ENCODE data around the gene PRDX3. TPM values are rescaled to one million over a fixed set of nuclear protein-coding genes. Genes with fewer than 3 reads are reported as not detected.
A peak's percentile ranks its signal among the peaks of the same experiment; 100 is the strongest.

PRDX3 gene
- total and polyA plus RNA-seq, 7 experiments from 2014 or later = 11.7 to 120 (median 36.7) TPM

GRCh38 chr10:119211625-119212441 lies 33.2 kb upstream of the PRDX3 start:
- Mint-ChIP-seq H3K36me3 (peaks cover 0 to 10% (median 0%) of the 10 kb centered on the region in 5 donors), H3K27me3 (no peaks in the 10 kb centered on the region), H3K27ac (peak overlapping the region; percentile 86 to 97 (median 95)), H3K4me1 (peaks cover 53 to 73% (median 69%) of the 10 kb centered on the region in 7 donors), H3K9me3 (no peaks in the 10 kb centered on the region), H3K4me3 (peak overlapping the region; percentile 73 to 87 (median 81))
- intact Hi-C loops (cut with micrococcal nuclease) = loop anchor here in 1 of 2 donors (1.0 kb wide), 1 partner anchor 513 kb away; no protein-coding TSS in a partner anchor
- no peaks in the 10 kb centered on the region for H3K36me3 ChIP-seq (ENCODE audit: control insufficient read depth in 2 of 3, insufficient read depth in 3 of 3, low read length in 3 of 3)
- DNase-seq = peak in 7 of 9 donors; percentile 41 to 77 (median 66)
- POLR2A ChIA-PET = interaction anchor here (0.6 to 7.3 kb wide), 8 partner anchors 10 to 289 kb away, joined by 3 to 65 read pairs (median 4); no protein-coding TSS in a partner anchor
- no peaks in the 10 kb centered on the region for H3K27me3 ChIP-seq (ENCODE audit: control insufficient read depth in 2 of 2, insufficient read depth in 2 of 2, low read length in 2 of 2)
- peaks cover 20 to 50% of the 10 kb centered on the region in 2 donors for H3K4me1 ChIP-seq (ENCODE audit: control insufficient read depth in 2 of 2, insufficient read depth in 2 of 2, low read length in 2 of 2)
- H3K4me3 ChIP-seq (ENCODE audit: low read length) = peak overlapping the region; percentile 36
- ATAC-seq = peak; percentile 8
- H3K9me3 ChIP-seq (ENCODE audit: control insufficient read depth in 2 of 3, low read length in 3 of 3) = no peaks in the 10 kb centered on the region
- CTCF ChIA-PET = interaction anchor here (0.6 to 1.9 kb wide), 5 partner anchors 13 to 234 kb away, joined by 3 to 11 read pairs (median 5); no protein-coding TSS in a partner anchor
- peak overlapping the region; percentile 85 for H3K27ac ChIP-seq (ENCODE audit: low read depth, low read length)

- no peaks in the 10 kb centered on the region for H3K9me3 Mint-ChIP-seq
- H3K4me1 Mint-ChIP-seq = peaks cover 58 to 74% (median 72%) of the 10 kb centered on the region in 7 donors
- H3K36me3 ChIP-seq (ENCODE audit: control insufficient read depth in 2 of 3, insufficient read depth in 3 of 3, low read length in 3 of 3) = no peaks in the 10 kb centered on the region
- intact Hi-C loops (cut with micrococcal nuclease) = no loop called here
- ChIA-PET POLR2A (interaction anchor here (1.2 to 7.3 kb wide), 3 partner anchors 78 to 289 kb away, joined by 3 to 65 read pairs (median 4); no protein-coding TSS in a partner anchor), CTCF (interaction anchor here (0.8 to 1.8 kb wide), 3 partner anchors 79 to 205 kb away, joined by 3 to 11 read pairs (median 3); no protein-coding TSS in a partner anchor)
- H3K4me1 ChIP-seq (ENCODE audit: control insufficient read depth in 2 of 2, insufficient read depth in 2 of 2, low read length in 2 of 2) = peaks cover 24 to 55% of the 10 kb centered on the region in 2 donors
- H3K9me3 ChIP-seq (ENCODE audit: control insufficient read depth in 2 of 3, low read length in 3 of 3) = no peaks in the 10 kb centered on the region
- H3K27me3 Mint-ChIP-seq = no peaks in the 10 kb centered on the region
- H3K27ac Mint-ChIP-seq = peak overlapping the region; percentile 86 to 97 (median 95)
- H3K4me3 ChIP-seq (ENCODE audit: low read length) = peak overlapping the region; percentile 36
- peak overlapping the region; percentile 73 to 87 (median 81) for H3K4me3 Mint-ChIP-seq
- H3K27ac ChIP-seq (ENCODE audit: low read depth, low read length) = peak overlapping the region; percentile 85
- no peaks in the 10 kb centered on the region for H3K27me3 ChIP-seq (ENCODE audit: control insufficient read depth in 2 of 2, insufficient read depth in 2 of 2, low read length in 2 of 2)
- H3K36me3 Mint-ChIP-seq = peaks cover 0 to 10% (median 0%) of the 10 kb centered on the region in 5 donors
- ATAC-seq (no peak), DNase-seq (no peak)
Measured at GRCh38 chr10:119211176-119211575, 32.6 kb upstream of the PRDX3 start.

GRCh38 chr10:119210633-119211032 lies 32.0 kb upstream of the PRDX3 start:
- intact Hi-C loops (cut with micrococcal nuclease) = no loop called here
- no peaks in the 10 kb centered on the region for H3K9me3 ChIP-seq (ENCODE audit: control insufficient read depth in 2 of 3, low read length in 3 of 3)
- H3K4me3 ChIP-seq (ENCODE audit: low read length) = no peak overlapping the region
- Mint-ChIP-seq H3K4me1 (peaks cover 60 to 73% (median 69%) of the 10 kb centered on the region in 7 donors), H3K27me3 (no peaks in the 10 kb centered on the region), H3K36me3 (peaks cover 0 to 10% (median 0%) of the 10 kb centered on the region in 5 donors), H3K4me3 (peak overlapping the region in 6 of 10 donors; percentile 29 to 82 (median 80)), H3K9me3 (no peaks in the 10 kb centered on the region), H3K27ac (peak overlapping the region in 8 of 9 donors; percentile 86 to 97 (median 94))
- POLR2A ChIA-PET = interaction anchor here (7.3 kb wide), 1 partner anchor 97 kb away, joined by 65 read pairs; no protein-coding TSS in a partner anchor
- ATAC-seq (no peak), DNase-seq (no peak)
- H3K27ac ChIP-seq (ENCODE audit: low read depth, low read length) = peak overlapping the region; percentile 85
- no peaks in the 10 kb centered on the region for H3K27me3 ChIP-seq (ENCODE audit: control insufficient read depth in 2 of 2, insufficient read depth in 2 of 2, low read length in 2 of 2)
- no peaks in the 10 kb centered on the region for H3K36me3 ChIP-seq (ENCODE audit: control insufficient read depth in 2 of 3, insufficient read depth in 3 of 3, low read length in 3 of 3)
- peaks cover 30 to 60% of the 10 kb centered on the region in 2 donors for H3K4me1 ChIP-seq (ENCODE audit: control insufficient read depth in 2 of 2, insufficient read depth in 2 of 2, low read length in 2 of 2)
- CTCF ChIA-PET = interaction anchor here (0.8 to 1.2 kb wide), 3 partner anchors 16 to 206 kb away, joined by 3 to 4 read pairs (median 3); no protein-coding TSS in a partner anchor

- Histone ChIP-seq H3K36me3 (ENCODE audit: control insufficient read depth in 2 of 3, insufficient read depth in 3 of 3, low read length in 3 of 3) (no peaks in the 10 kb centered on the region), H3K27me3 (ENCODE audit: control insufficient read depth in 2 of 2, insufficient read depth in 2 of 2, low read length in 2 of 2) (no peaks in the 10 kb centered on the region), H3K4me3 (ENCODE audit: low read length) (peak overlapping the region; percentile 75), H3K27ac (ENCODE audit: low read depth, low read length) (peak overlapping the region; percentile 79), H3K4me1 (ENCODE audit: control insufficient read depth in 2 of 2, insufficient read depth in 2 of 2, low read length in 2 of 2) (peaks cover 30 to 59% of the 10 kb centered on the region in 2 donors), H3K9me3 (ENCODE audit: control insufficient read depth in 2 of 3, low read length in 3 of 3) (no peaks in the 10 kb centered on the region)
- CTCF ChIA-PET = interaction anchor here (0.6 to 2.3 kb wide), 8 partner anchors 8 to 236 kb away, joined by 3 to 10 read pairs (median 4); no protein-coding TSS in a partner anchor
- peak overlapping the region; percentile 93 to 98 (median 96) for H3K4me3 Mint-ChIP-seq
- POLR2A ChIA-PET = interaction anchor here (0.5 to 7.3 kb wide), 8 partner anchors 8 to 332 kb away, joined by 3 to 65 read pairs (median 4); partner anchors contain the start of gene RGS10
- H3K4me1 Mint-ChIP-seq = peaks cover 55 to 70% (median 63%) of the 10 kb centered on the region in 7 donors
- no peak for DNase-seq
- no peaks in the 10 kb centered on the region for H3K27me3 Mint-ChIP-seq
- peak overlapping the region; percentile 90 to 97 (median 92) for H3K27ac Mint-ChIP-seq
- no peaks in the 10 kb centered on the region for H3K9me3 Mint-ChIP-seq
- intact Hi-C loops (cut with micrococcal nuclease) = loop anchor here (1.0 to 10.0 kb wide), 10 partner anchors 25 to 647 kb away; partner anchors contain the start of genes CACUL1 (in 1 of the 2), DENND10 (in 1 of the 2) and SFXN4 (in 1 of the 2)
- peaks cover 0 to 10% (median 0%) of the 10 kb centered on the region in 5 donors for H3K36me3 Mint-ChIP-seq
- ATAC-seq = no peak
Measured at GRCh38 chr10:119209736-119210355, 31.2 kb upstream of the PRDX3 start.

- DNase-seq (peak; percentile 26 to 77 (median 60)), ATAC-seq (peak; percentile 10)
- ChIA-PET CTCF (interaction anchor here (0.6 to 2.3 kb wide), 13 partner anchors 8 to 237 kb away, joined by 3 to 10 read pairs (median 4); no protein-coding TSS in a partner anchor), POLR2A (interaction anchor here (0.5 to 7.3 kb wide), 13 partner anchors 9 to 333 kb away, joined by 3 to 65 read pairs (median 4); partner anchors contain the start of gene RGS10)
- Mint-ChIP-seq H3K27me3 (no peaks in the 10 kb centered on the region), H3K36me3 (peaks cover 0 to 5% (median 0%) of the 10 kb centered on the region in 5 donors), H3K9me3 (no peaks in the 10 kb centered on the region), H3K27ac (peak overlapping the region; percentile 90 to 97 (median 92)), H3K4me1 (peaks cover 52 to 67% (median 60%) of the 10 kb centered on the region in 7 donors), H3K4me3 (peak overlapping the region; percentile 93 to 98 (median 96))
- intact Hi-C loops (cut with micrococcal nuclease) = loop anchor here (1.0 to 10.0 kb wide), 10 partner anchors 26 to 648 kb away; partner anchors contain the start of genes CACUL1 (in 1 of the 2), DENND10 (in 1 of the 2) and SFXN4 (in 1 of the 2)
- Histone ChIP-seq H3K27ac (ENCODE audit: low read depth, low read length) (peak overlapping the region; percentile 79), H3K9me3 (ENCODE audit: control insufficient read depth in 2 of 3, low read length in 3 of 3) (no peaks in the 10 kb centered on the region), H3K36me3 (ENCODE audit: control insufficient read depth in 2 of 3, insufficient read depth in 3 of 3, low read length in 3 of 3) (no peaks in the 10 kb centered on the region), H3K4me1 (ENCODE audit: control insufficient read depth in 2 of 2, insufficient read depth in 2 of 2, low read length in 2 of 2) (peaks cover 30 to 53% of the 10 kb centered on the region in 2 donors), H3K4me3 (ENCODE audit: low read length) (peak overlapping the region; percentile 75), H3K27me3 (ENCODE audit: control insufficient read depth in 2 of 2, insufficient read depth in 2 of 2, low read length in 2 of 2) (no peaks in the 10 kb centered on the region)
Measured at GRCh38 chr10:119209035-119209735, 30.6 kb upstream of the PRDX3 start.

Measured in naive thymus-derived CD4-positive, alpha-beta T cell (primary cell).